ENCODE results near the gene NT5M. TPM values are rescaled to one million over a fixed set of nuclear protein-coding genes. Genes with fewer than 3 reads are reported as not detected.

Gene NT5M
- total RNA-seq, 1 donor from 2014 or later: 4.0 TPM

GRCh38 chr17:17343896-17344506 lies 40.8 kb downstream of the NT5M start:
- H3K4me3 Mint-ChIP-seq (ENCODE audit: unreplicated experiment): no peak overlapping the region
- H3K36me3 Mint-ChIP-seq (ENCODE audit: low read depth): peaks cover 2% of the 10 kb centered on the region
- no peak overlapping the region for H3K27ac Mint-ChIP-seq (ENCODE audit: unreplicated experiment)
- TF ChIP-seq, protein P1, sequence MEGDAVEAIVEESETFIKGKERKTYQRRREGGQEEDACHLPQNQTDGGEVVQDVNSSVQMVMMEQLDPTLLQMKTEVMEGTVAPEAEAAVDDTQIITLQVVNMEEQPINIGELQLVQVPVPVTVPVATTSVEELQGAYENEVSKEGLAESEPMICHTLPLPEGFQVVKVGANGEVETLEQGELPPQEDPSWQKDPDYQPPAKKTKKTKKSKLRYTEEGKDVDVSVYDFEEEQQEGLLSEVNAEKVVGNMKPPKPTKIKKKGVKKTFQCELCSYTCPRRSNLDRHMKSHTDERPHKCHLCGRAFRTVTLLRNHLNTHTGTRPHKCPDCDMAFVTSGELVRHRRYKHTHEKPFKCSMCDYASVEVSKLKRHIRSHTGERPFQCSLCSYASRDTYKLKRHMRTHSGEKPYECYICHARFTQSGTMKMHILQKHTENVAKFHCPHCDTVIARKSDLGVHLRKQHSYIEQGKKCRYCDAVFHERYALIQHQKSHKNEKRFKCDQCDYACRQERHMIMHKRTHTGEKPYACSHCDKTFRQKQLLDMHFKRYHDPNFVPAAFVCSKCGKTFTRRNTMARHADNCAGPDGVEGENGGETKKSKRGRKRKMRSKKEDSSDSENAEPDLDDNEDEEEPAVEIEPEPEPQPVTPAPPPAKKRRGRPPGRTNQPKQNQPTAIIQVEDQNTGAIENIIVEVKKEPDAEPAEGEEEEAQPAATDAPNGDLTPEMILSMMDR (IDR thresholded peaks at IDR 0.05): no peak
- H3K27me3 Mint-ChIP-seq (ENCODE audit: low read depth): no peaks in the 10 kb centered on the region
- peaks cover 3% of the 10 kb centered on the region for H3K9me3 Mint-ChIP-seq (ENCODE audit: low read depth)
- peak; percentile 72 for DNase-seq (ENCODE audit: low spot score)
- H3K4me1 Mint-ChIP-seq (ENCODE audit: low read depth): no peaks in the 10 kb centered on the region

- DNase-seq (ENCODE audit: low spot score): peak; percentile 75
- H3K27ac Mint-ChIP-seq (ENCODE audit: unreplicated experiment): no peak overlapping the region
- no peaks in the 10 kb centered on the region for H3K27me3 Mint-ChIP-seq (ENCODE audit: low read depth)
- peaks cover 3% of the 10 kb centered on the region for H3K9me3 Mint-ChIP-seq (ENCODE audit: low read depth)
- TF ChIP-seq, protein P1 (IDR thresholded peaks at IDR 0.05): no peak
- peaks cover 2% of the 10 kb centered on the region for H3K36me3 Mint-ChIP-seq (ENCODE audit: low read depth)
- no peak overlapping the region for H3K4me3 Mint-ChIP-seq (ENCODE audit: unreplicated experiment)
- no peaks in the 10 kb centered on the region for H3K4me1 Mint-ChIP-seq (ENCODE audit: low read depth)
Observed at GRCh38 chr17:17344507-17345293, 41.5 kb downstream of the NT5M start.

GRCh38 chr17:17345294-17345597 lies 42.1 kb downstream of the NT5M start:
- H3K4me3 Mint-ChIP-seq (ENCODE audit: unreplicated experiment): no peak overlapping the region
- H3K27ac Mint-ChIP-seq (ENCODE audit: unreplicated experiment): no peak overlapping the region
- H3K9me3 Mint-ChIP-seq (ENCODE audit: low read depth): peaks cover 3% of the 10 kb centered on the region
- peaks cover 2% of the 10 kb centered on the region for H3K36me3 Mint-ChIP-seq (ENCODE audit: low read depth)
- TF ChIP-seq, protein P1 (IDR thresholded peaks at IDR 0.05): no peak
- DNase-seq (ENCODE audit: low spot score): peak; percentile 28
- H3K27me3 Mint-ChIP-seq (ENCODE audit: low read depth): no peaks in the 10 kb centered on the region
- peaks cover 1% of the 10 kb centered on the region for H3K4me1 Mint-ChIP-seq (ENCODE audit: low read depth)

- Mint-ChIP-seq H3K27me3 (ENCODE audit: low read depth) (no peaks in the 10 kb centered on the region), H3K4me1 (ENCODE audit: low read depth) (peaks cover 4% of the 10 kb centered on the region), H3K4me3 (ENCODE audit: unreplicated experiment) (no peak overlapping the region), H3K36me3 (ENCODE audit: low read depth) (peaks cover 1% of the 10 kb centered on the region), H3K27ac (ENCODE audit: unreplicated experiment) (no peak overlapping the region), H3K9me3 (ENCODE audit: low read depth) (peaks cover 2% of the 10 kb centered on the region)
- DNase-seq (ENCODE audit: low spot score): peak; percentile 22
- TF ChIP-seq, protein P1 (IDR thresholded peaks at IDR 0.05): no peak
Observed at GRCh38 chr17:17345686-17346427, 42.7 kb downstream of the NT5M start.
